Neuronal stem cell (in vitro differentiated cells): ENCODE data around the gene CEMIP.

Experiments used
- DNase-seq: peaks from one replicate; pipeline ENCODE4 v3.0.0-alpha.2; 2013; ENCODE audit warnings: low spot score
- H2AFZ ChIP-seq: one replicate; pipeline ENCODE4 v1.6.1; 2013; ENCODE audit warnings: mild to moderate bottlenecking, low read length, inconsistent platforms
- H2AK5ac ChIP-seq: 2 replicates; pipeline ENCODE4 v1.6.1; 2013; ENCODE audit warnings: low read depth, mild to moderate bottlenecking, inconsistent platforms, low read length, moderate library complexity, mixed read lengths
- H2BK120ac ChIP-seq: 2 replicates; pipeline ENCODE4 v1.6.1; 2013; ENCODE audit warnings: low read depth, mild to moderate bottlenecking, inconsistent platforms, low read length, moderate library complexity, mixed read lengths
- H2BK12ac ChIP-seq: one replicate; pipeline ENCODE4 v1.6.1; 2013; ENCODE audit warnings: low read length, inconsistent platforms
- H2BK15ac ChIP-seq: 2 replicates; pipeline ENCODE4 v1.6.1; 2013; ENCODE audit warnings: mild to moderate bottlenecking, low read length, inconsistent platforms, mixed read lengths
- H2BK5ac ChIP-seq: one replicate; pipeline ENCODE4 v1.6.1; 2013; ENCODE audit warnings: inconsistent platforms, mild to moderate bottlenecking, low read length, moderate library complexity
- H3K14ac ChIP-seq: one replicate; pipeline ENCODE4 v1.6.1; 2013; ENCODE audit warnings: low read length, inconsistent platforms
- H3K18ac ChIP-seq: 2 replicates; pipeline ENCODE4 v1.6.1; 2013; ENCODE audit warnings: low read length, inconsistent platforms
- H3K23ac ChIP-seq: 2 replicates; pipeline ENCODE4 v1.6.1; 2013; ENCODE audit warnings: low read depth, mild to moderate bottlenecking, mixed read lengths, low read length, inconsistent platforms; ENCODE audit not compliant: poor library complexity
- H3K27ac ChIP-seq: replicated peaks from 3 replicates; pipeline ENCODE4 v1.5.1; 2013; ENCODE audit warnings: low read length, inconsistent platforms
- H3K27me3 ChIP-seq, 3 experiments: 2 replicates each; pipeline ENCODE4 v1.6.1; 2013; ENCODE audit warnings: low read length in 3 of 3, mild to moderate bottlenecking in 2 of 3, inconsistent platforms in 1 of 3, low read depth in 1 of 3, mixed read lengths in 1 of 3, moderate library complexity in 1 of 3; ENCODE audit not compliant: control insufficient read depth in 3 of 3, insufficient read depth in 3 of 3
- H3K36me3 ChIP-seq, 2 donors: replicated peaks in 1 of 2; 2 replicates each; pipeline ENCODE4 v1.6.1; 2013; ENCODE audit warnings: low read length in 2 of 2; ENCODE audit not compliant: control insufficient read depth in 2 of 2, insufficient read depth in 2 of 2
- H3K4ac ChIP-seq: 2 replicates; pipeline ENCODE4 v1.6.1; 2013; ENCODE audit warnings: inconsistent platforms, mild to moderate bottlenecking, low read length, moderate library complexity
- H3K4me1 ChIP-seq, 2 donors: 1 replicate in 1 of 2; 2 replicates in 1 of 2; pipeline ENCODE4 v1.6.1; 2013; ENCODE audit warnings: low read length in 2 of 2, low read depth in 1 of 2; ENCODE audit not compliant: control insufficient read depth in 2 of 2, insufficient read depth in 1 of 2
- H3K4me2 ChIP-seq: one replicate; pipeline ENCODE4 v1.6.1; 2013; ENCODE audit warnings: mild to moderate bottlenecking, low read length, inconsistent platforms; ENCODE audit not compliant: insufficient read depth, poor library complexity, severe bottlenecking
- H3K4me3 ChIP-seq, 2 donors: 2 replicates each; pipeline ENCODE4 v1.5.1; 2013; ENCODE audit warnings: low read length in 2 of 2, mild to moderate bottlenecking in 2 of 2, inconsistent platforms in 1 of 2, moderate library complexity in 1 of 2
- H3K79me1 ChIP-seq: one replicate; pipeline ENCODE4 v1.6.1; 2013; ENCODE audit warnings: low read depth, mild to moderate bottlenecking, inconsistent platforms, low read length, moderate library complexity
- H3K9ac ChIP-seq: one replicate; pipeline ENCODE4 v1.6.1; 2013; ENCODE audit warnings: mild to moderate bottlenecking, low read depth, low read length, inconsistent platforms; ENCODE audit not compliant: poor library complexity
- H3K9me3 ChIP-seq, 2 donors: replicated peaks in 1 of 2; 2 replicates each; pipeline versions ENCODE3 to v1.6.1; 2013; ENCODE audit warnings: low read length in 2 of 2, mild to moderate bottlenecking in 2 of 2, inconsistent platforms in 1 of 2, low read depth in 1 of 2, mixed read lengths in 1 of 2, moderate library complexity in 1 of 2; ENCODE audit not compliant: control insufficient read depth in 2 of 2, insufficient read depth in 1 of 2
- H4K8ac ChIP-seq: one replicate; pipeline ENCODE4 v1.6.1; 2013; ENCODE audit warnings: low read depth, mild to moderate bottlenecking, inconsistent platforms, low read length, moderate library complexity
- H4K91ac ChIP-seq: one replicate; pipeline ENCODE4 v1.6.1; 2013; ENCODE audit warnings: low read length, low read depth, mild to moderate bottlenecking, inconsistent platforms; ENCODE audit not compliant: poor library complexity
- WGBS, 2 donors: extraction: QIAGEN DNeasy Blood & Tissue Kit; methylation state at CpG; one replicate each; pipeline ENCODE4 v1.1.7; 2013; ENCODE audit warnings: missing lambda C conversion rate in 2 of 2, mixed read lengths in 1 of 2; ENCODE audit not compliant: insufficient read length in 2 of 2, insufficient replicate concordance in 1 of 2; ENCODE audit errors: extremely low coverage in 2 of 2; 5-methylcytosine and 5-hydroxymethylcytosine counted together

The CEMIP gene

DNA sequence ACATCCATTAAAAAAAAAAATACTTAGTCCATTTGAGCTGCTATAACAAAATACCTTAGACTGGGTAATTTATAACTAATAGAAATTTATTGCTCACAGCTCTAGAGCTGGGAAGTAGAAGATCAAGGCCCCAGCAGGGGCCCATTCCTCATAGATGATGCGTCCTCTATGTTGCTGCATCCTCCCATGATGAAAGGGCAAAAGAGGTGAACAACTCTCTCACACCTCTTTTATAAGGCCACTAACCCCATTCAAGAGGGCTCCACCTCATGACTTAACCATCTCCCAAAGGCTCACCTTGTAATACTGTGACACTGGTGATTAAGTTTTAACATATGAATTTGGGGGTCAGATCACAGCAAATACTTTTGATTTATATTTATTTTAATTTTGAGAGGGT lies 218.5 kb downstream of the CEMIP start:
- H3K27me3 ChIP-seq = peaks cover 0 to 5% (median 0%) of the 10 kb centered on the region in 3 experiments
- peaks cover 3 to 7% of the 10 kb centered on the region in 2 donors for H3K36me3 ChIP-seq
- no peak overlapping the region for H3K4ac ChIP-seq
- H4K91ac ChIP-seq = no peak overlapping the region
- WGBS, 2 donors = no CpG with 5 or more reads among the region's 1 CpG
- no peak overlapping the region for H4K8ac ChIP-seq
- H3K4me3 ChIP-seq = no peak overlapping the region
- no peak overlapping the region for H3K18ac ChIP-seq
- H3K79me1 ChIP-seq = peaks cover 11% of the 10 kb centered on the region
- H2BK15ac ChIP-seq = no peak overlapping the region
- H2AFZ ChIP-seq = no peak overlapping the region
- no peak overlapping the region for H3K23ac ChIP-seq
- no peak overlapping the region for H3K27ac ChIP-seq
- H3K9me3 ChIP-seq = peaks cover 2 to 8% of the 10 kb centered on the region in 2 donors
- no peak overlapping the region for H2AK5ac ChIP-seq
- no peak overlapping the region for H2BK12ac ChIP-seq
- H3K4me1 ChIP-seq = peaks cover 6 to 13% of the 10 kb centered on the region in 2 donors
- no peak overlapping the region for H2BK5ac ChIP-seq
- no peak overlapping the region for H3K4me2 ChIP-seq
- H2BK120ac ChIP-seq = no peak overlapping the region
- no peak overlapping the region for H3K9ac ChIP-seq
- no peak for DNase-seq
- H3K14ac ChIP-seq = no peak overlapping the region

DNA sequence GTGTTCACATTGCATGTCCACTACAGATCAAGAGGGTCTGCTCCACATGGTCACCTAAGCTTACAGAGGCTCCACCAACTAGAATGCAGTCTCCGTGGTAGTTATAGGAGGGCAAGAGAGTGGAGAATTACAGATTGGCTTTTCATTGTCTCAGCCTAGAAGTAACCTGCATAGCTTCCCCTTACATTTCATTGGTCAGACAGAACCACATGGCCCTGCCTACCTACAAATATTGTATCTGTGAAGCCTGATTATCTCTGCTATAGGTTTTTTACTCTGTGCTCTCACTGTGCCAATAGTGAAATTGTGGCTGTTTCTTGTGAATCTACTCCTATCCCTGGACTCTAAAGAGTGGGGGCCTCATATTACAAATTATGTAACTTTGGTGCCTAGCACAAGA lies 219.1 kb downstream of the CEMIP start:
- no peak overlapping the region for H4K91ac ChIP-seq
- peaks cover 5 to 12% of the 10 kb centered on the region in 2 donors for H3K9me3 ChIP-seq
- no peak overlapping the region for H3K4me3 ChIP-seq
- H3K27ac ChIP-seq = no peak overlapping the region
- WGBS, 2 donors = no CpG with 5 or more reads among the region's 1 CpG
- H3K4me1 ChIP-seq = peaks cover 9 to 13% of the 10 kb centered on the region in 2 donors
- no peak overlapping the region for H3K14ac ChIP-seq
- H3K79me1 ChIP-seq = peaks cover 15% of the 10 kb centered on the region
- no peak overlapping the region for H2BK5ac ChIP-seq
- no peak overlapping the region for H3K23ac ChIP-seq
- H2BK12ac ChIP-seq = no peak overlapping the region
- no peak overlapping the region for H3K4ac ChIP-seq
- no peak overlapping the region for H3K18ac ChIP-seq
- H2BK15ac ChIP-seq = no peak overlapping the region
- H3K9ac ChIP-seq = no peak overlapping the region
- H2AFZ ChIP-seq = no peak overlapping the region
- DNase-seq = no peak
- H2AK5ac ChIP-seq = no peak overlapping the region
- no peak overlapping the region for H3K4me2 ChIP-seq
- no peak overlapping the region for H4K8ac ChIP-seq
- H3K36me3 ChIP-seq = peaks cover 7 to 12% of the 10 kb centered on the region in 2 donors
- no peak overlapping the region for H2BK120ac ChIP-seq
- peaks cover 0 to 5% (median 0%) of the 10 kb centered on the region in 3 experiments for H3K27me3 ChIP-seq

DNA sequence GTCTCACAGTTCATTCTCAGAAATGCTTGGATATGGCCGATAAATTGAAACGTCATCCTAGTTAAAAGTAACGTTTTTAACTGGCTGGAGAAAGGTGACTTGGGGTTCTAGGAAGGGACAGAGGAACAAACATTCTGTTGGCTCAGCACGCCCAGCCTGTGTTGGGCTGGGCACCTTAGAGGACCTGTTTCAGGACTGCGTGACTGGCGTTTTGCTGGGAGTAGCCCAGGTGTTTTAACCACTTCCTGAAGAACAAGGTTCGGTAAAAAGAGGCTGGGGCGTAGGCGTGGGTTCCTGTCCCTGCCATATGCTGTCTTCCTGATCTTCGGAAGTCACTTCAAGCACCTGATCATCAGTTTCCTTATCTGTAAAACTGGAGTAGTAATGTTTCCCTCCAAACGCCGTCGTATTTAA lies 220.5 kb downstream of the CEMIP start:
- H2BK12ac ChIP-seq = no peak overlapping the region
- no peak overlapping the region for H2BK5ac ChIP-seq
- no peak overlapping the region for H2AFZ ChIP-seq
- peaks cover 9 to 13% of the 10 kb centered on the region in 2 donors for H3K4me1 ChIP-seq
- no peak overlapping the region for H2AK5ac ChIP-seq
- no peak overlapping the region for H3K23ac ChIP-seq
- H3K4me3 ChIP-seq = peak overlapping the region in 1 of 2 donors; percentile 59
- no peak overlapping the region for H3K4ac ChIP-seq
- DNase-seq = no peak
- peaks cover 5 to 12% of the 10 kb centered on the region in 2 donors for H3K9me3 ChIP-seq
- H3K27me3 ChIP-seq = peaks cover 0 to 5% (median 0%) of the 10 kb centered on the region in 3 experiments
- H2BK120ac ChIP-seq = no peak overlapping the region
- H3K18ac ChIP-seq = no peak overlapping the region
- no peak overlapping the region for H3K27ac ChIP-seq
- H3K79me1 ChIP-seq = peaks cover 15% of the 10 kb centered on the region
- H3K36me3 ChIP-seq = peaks cover 7 to 26% of the 10 kb centered on the region in 2 donors
- no peak overlapping the region for H4K8ac ChIP-seq
- peak overlapping the region; percentile 86 for H3K4me2 ChIP-seq
- no peak overlapping the region for H2BK15ac ChIP-seq
- no CpG with 5 or more reads among the region's 13 CpGs for WGBS, 2 donors
- H4K91ac ChIP-seq = no peak overlapping the region
- no peak overlapping the region for H3K9ac ChIP-seq
- no peak overlapping the region for H3K14ac ChIP-seq

DNA sequence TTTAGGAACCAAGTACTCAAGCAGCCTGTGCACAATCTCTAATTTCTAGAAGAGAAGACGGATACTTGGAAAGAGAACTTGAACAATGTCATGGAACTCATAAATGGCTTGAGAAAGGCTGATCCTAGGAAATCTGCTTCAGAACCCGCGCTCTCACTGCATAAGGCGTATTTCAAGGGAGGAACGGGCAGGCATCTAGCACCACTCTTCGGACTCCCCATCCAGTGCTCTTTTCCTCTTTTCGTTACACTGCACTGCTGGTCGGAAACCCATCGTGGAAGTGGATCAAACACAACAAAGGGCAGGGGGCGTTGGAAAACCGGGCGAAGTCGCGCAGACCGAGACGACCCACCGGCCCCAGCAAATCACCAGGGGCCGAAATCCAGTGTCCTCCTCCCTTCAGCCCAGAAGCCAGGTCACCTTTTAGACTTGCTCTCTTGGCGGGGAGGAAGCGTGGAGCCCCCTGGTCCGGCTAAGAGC lies 221.0 kb downstream of the CEMIP start:
- peak overlapping the region; percentile 100 for H3K18ac ChIP-seq
- peak overlapping the region; percentile 33 for H3K27ac ChIP-seq
- H3K36me3 ChIP-seq = peaks cover 7 to 31% of the 10 kb centered on the region in 2 donors
- peak overlapping the region; percentile 59 to 96 for H3K4me3 ChIP-seq
- peaks cover 15% of the 10 kb centered on the region for H3K79me1 ChIP-seq
- peak overlapping the region; percentile 52 for H2BK15ac ChIP-seq
- no peak overlapping the region for H4K91ac ChIP-seq
- H3K27me3 ChIP-seq = peaks cover 0 to 5% (median 0%) of the 10 kb centered on the region in 3 experiments
- peak overlapping the region; percentile 99 for H2AFZ ChIP-seq
- peak overlapping the region; percentile 94 for H3K9ac ChIP-seq
- H2BK12ac ChIP-seq = no peak overlapping the region
- no peak overlapping the region for H3K4ac ChIP-seq
- H4K8ac ChIP-seq = no peak overlapping the region
- peak overlapping the region; percentile 63 for H3K14ac ChIP-seq
- peak overlapping the region; percentile 83 for H2AK5ac ChIP-seq
- peak overlapping the region; percentile 100 for H3K23ac ChIP-seq
- H2BK5ac ChIP-seq = peak overlapping the region; percentile 84
- peak overlapping the region; percentile 86 for H3K4me2 ChIP-seq
- H3K4me1 ChIP-seq = peaks cover 9 to 10% of the 10 kb centered on the region in 2 donors
- no CpG with 5 or more reads among the region's 21 CpGs for WGBS, 2 donors
- peaks cover 5 to 12% of the 10 kb centered on the region in 2 donors for H3K9me3 ChIP-seq
- DNase-seq = no peak
- H2BK120ac ChIP-seq = no peak overlapping the region
